ENCODE data around the gene C4orf50. TPM values are rescaled to one million over a fixed set of nuclear protein-coding genes. Genes with fewer than 3 reads are reported as not detected.

C4orf50 gene
- total and polyA plus RNA-seq, 9 donors, result under 0.01 to 0.02 (median 0.01) TPM; not detected in 4

GRCh38 chr4:6019316-6020263 is 1.4 kb upstream of the C4orf50 start:
- Histone ChIP-seq H3K4me1 (ENCODE audit: control insufficient read depth, insufficient read depth, low read length) (peaks cover 3% of the 10 kb centered on the region), H3K9me3 (replicated peaks; ENCODE audit: control insufficient read depth, low read depth, low read length) (no peaks in the 10 kb centered on the region), H3K27ac (ENCODE audit: low read length) (no peak overlapping the region), H3K36me3 (ENCODE audit: control insufficient read depth, insufficient read depth, low read length) (no peaks in the 10 kb centered on the region), H3K27me3 (ENCODE audit: control insufficient read depth, insufficient read depth, low read length) (peaks cover 9% of the 10 kb centered on the region), H3K4me3 (ENCODE audit: low read length) (no peak overlapping the region)
- DNase-seq, result peak; percentile 57
- WGBS (ENCODE audit: insufficient coverage), result 38% methylated on average over 12 of the region's 22 CpGs

GRCh38 chr4:6017800-6018199 is 431 bp downstream of the C4orf50 start:
- 92% methylated on average over 10 of the region's 11 CpGs for WGBS (ENCODE audit: insufficient coverage)
- no peaks in the 10 kb centered on the region for H3K9me3 ChIP-seq (replicated peaks; ENCODE audit: control insufficient read depth, low read depth, low read length)
- peaks cover 9% of the 10 kb centered on the region for H3K27me3 ChIP-seq (ENCODE audit: control insufficient read depth, insufficient read depth, low read length)

DNA sequence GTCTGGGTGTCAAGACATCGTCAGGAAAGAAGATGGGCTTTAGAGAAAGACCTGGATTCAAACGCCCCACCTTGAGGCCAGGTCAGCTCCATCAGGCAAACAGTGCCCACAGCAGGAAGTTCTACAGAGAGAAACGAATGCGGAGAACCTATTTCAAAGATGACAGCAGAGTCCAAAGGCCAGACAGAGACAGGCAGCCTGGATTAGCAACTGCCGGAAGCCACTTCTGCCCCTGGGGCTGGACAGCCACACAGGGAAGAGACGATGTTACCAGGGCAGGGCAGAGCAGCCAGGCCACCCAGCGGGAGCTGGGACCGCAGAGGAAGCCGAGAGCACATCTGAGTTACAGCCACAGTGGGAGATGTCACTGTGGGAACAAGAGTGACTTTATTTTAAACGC is 1.2 kb downstream of the C4orf50 start:
- WGBS (ENCODE audit: insufficient coverage), result 59% methylated on average over 9 of the region's 10 CpGs
- DNase-seq, result no peak
- no peaks in the 10 kb centered on the region for H3K36me3 ChIP-seq (ENCODE audit: control insufficient read depth, insufficient read depth, low read length)
- no peak overlapping the region for H3K27ac ChIP-seq (ENCODE audit: low read length)
- no peak overlapping the region for H3K4me3 ChIP-seq (ENCODE audit: low read length)
- no peaks in the 10 kb centered on the region for H3K4me1 ChIP-seq (ENCODE audit: control insufficient read depth, insufficient read depth, low read length)
- H3K27me3 ChIP-seq (ENCODE audit: control insufficient read depth, insufficient read depth, low read length), result peaks cover 9% of the 10 kb centered on the region
- H3K9me3 ChIP-seq (replicated peaks; ENCODE audit: control insufficient read depth, low read depth, low read length), result no peaks in the 10 kb centered on the region

More at GRCh38 chr4:6017800-6018199, 431 bp downstream of the C4orf50 start:
- no peak for DNase-seq
- Histone ChIP-seq H3K36me3 (ENCODE audit: control insufficient read depth, insufficient read depth, low read length) (no peaks in the 10 kb centered on the region), H3K27ac (ENCODE audit: low read length) (no peak overlapping the region), H3K4me1 (ENCODE audit: control insufficient read depth, insufficient read depth, low read length) (no peaks in the 10 kb centered on the region), H3K4me3 (ENCODE audit: low read length) (no peak overlapping the region)

- Histone ChIP-seq H3K4me3 (ENCODE audit: low read length) (no peak overlapping the region), H3K4me1 (ENCODE audit: control insufficient read depth, insufficient read depth, low read length) (peaks cover 2% of the 10 kb centered on the region), H3K36me3 (ENCODE audit: control insufficient read depth, insufficient read depth, low read length) (no peaks in the 10 kb centered on the region), H3K27me3 (ENCODE audit: control insufficient read depth, insufficient read depth, low read length) (peaks cover 13% of the 10 kb centered on the region), H3K27ac (ENCODE audit: low read length) (no peak overlapping the region), H3K9me3 (replicated peaks; ENCODE audit: control insufficient read depth, low read depth, low read length) (no peaks in the 10 kb centered on the region)
- no peak for DNase-seq
- WGBS (ENCODE audit: insufficient coverage), result 83% methylated on average over 12 of the region's 12 CpGs
Measured at GRCh38 chr4:6013564-6013963, 4.7 kb downstream of the C4orf50 start.

DNA sequence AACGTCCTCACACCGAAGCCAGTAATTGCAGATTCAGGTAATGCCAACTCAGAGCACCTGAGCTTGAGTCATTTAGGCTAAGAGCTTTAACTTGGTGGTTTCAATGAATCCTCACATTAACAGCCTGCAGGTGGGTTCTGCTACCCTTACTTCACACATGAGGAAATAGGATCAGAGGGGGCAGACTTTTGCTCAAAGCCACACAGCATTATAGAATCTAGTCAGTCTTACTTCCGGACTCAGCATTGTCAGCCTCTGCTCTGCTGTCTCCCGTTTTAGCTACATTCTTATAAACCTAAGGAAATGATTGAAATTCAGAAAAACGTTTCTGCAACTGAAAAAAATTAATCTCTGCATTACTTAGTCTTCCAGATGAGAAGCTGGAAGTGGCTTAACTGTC is 6.0 kb downstream of the C4orf50 start:
- Histone ChIP-seq H3K9me3 (replicated peaks; ENCODE audit: control insufficient read depth, low read depth, low read length) (no peaks in the 10 kb centered on the region), H3K4me3 (ENCODE audit: low read length) (no peak overlapping the region), H3K27ac (ENCODE audit: low read length) (no peak overlapping the region), H3K27me3 (ENCODE audit: control insufficient read depth, insufficient read depth, low read length) (peaks cover 23% of the 10 kb centered on the region), H3K36me3 (ENCODE audit: control insufficient read depth, insufficient read depth, low read length) (no peaks in the 10 kb centered on the region), H3K4me1 (ENCODE audit: control insufficient read depth, insufficient read depth, low read length) (peaks cover 2% of the 10 kb centered on the region)
- no peak for DNase-seq
- no CpG with 5 or more reads among the region's 5 CpGs for WGBS (ENCODE audit: insufficient coverage)

DNA sequence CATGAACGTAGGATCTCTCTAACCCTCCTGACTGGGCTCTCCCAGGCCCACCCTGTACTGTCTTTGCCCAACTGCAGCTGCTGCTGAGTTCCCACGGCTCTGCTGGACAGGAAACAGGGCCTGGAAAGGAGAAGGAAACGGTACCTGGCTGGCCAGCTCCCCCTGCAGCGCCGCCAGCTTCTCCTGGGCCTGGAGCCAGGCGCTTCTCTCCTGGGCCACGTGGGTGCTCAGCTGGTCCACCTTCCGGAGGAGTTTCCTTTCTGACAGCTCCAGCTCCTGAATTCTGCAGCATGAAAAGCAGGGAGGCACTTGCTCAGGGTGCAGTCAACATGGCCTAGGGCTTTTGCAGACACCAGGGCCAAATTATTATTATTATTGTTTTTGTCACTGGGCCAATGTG is 6.5 kb downstream of the C4orf50 start:
- DNase-seq, result peak; percentile 22
- WGBS (ENCODE audit: insufficient coverage), result 10% methylated on average over 7 of the region's 8 CpGs

DNA sequence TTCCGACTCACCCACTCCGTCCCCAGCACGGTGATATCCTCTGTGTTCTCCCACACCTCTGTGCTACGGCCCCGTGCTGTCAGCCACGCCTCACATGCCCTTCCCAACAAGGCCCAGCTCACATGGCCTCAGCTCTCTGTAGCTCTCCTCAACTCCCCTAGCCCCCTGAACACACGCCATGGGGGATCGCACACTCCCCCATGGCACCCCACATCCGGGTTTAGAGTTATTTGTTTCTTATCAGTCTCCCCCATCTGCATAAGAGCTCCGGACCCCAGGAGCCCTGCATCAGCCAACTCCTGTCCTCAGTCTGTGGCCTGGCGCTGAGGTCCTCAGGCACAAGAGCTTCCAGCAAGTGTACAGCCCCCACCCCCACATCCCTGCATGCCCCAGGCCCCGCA is 7.0 kb downstream of the C4orf50 start:
- peaks cover 2% of the 10 kb centered on the region for H3K4me1 ChIP-seq (ENCODE audit: control insufficient read depth, insufficient read depth, low read length)
- no peak overlapping the region for H3K27ac ChIP-seq (ENCODE audit: low read length)
- H3K9me3 ChIP-seq (replicated peaks; ENCODE audit: control insufficient read depth, low read depth, low read length), result no peaks in the 10 kb centered on the region
- DNase-seq, result no peak
- no peak overlapping the region for H3K4me3 ChIP-seq (ENCODE audit: low read length)
- no peaks in the 10 kb centered on the region for H3K36me3 ChIP-seq (ENCODE audit: control insufficient read depth, insufficient read depth, low read length)
- H3K27me3 ChIP-seq (ENCODE audit: control insufficient read depth, insufficient read depth, low read length), result peaks cover 30% of the 10 kb centered on the region
- 62% methylated on average over 10 of the region's 12 CpGs for WGBS (ENCODE audit: insufficient coverage)

More for the DNA sequence above, 6.5 kb downstream of the C4orf50 start:
- peaks cover 2% of the 10 kb centered on the region for H3K4me1 ChIP-seq (ENCODE audit: control insufficient read depth, insufficient read depth, low read length)
- H3K36me3 ChIP-seq (ENCODE audit: control insufficient read depth, insufficient read depth, low read length), result no peaks in the 10 kb centered on the region
- H3K27ac ChIP-seq (ENCODE audit: low read length), result no peak overlapping the region
- H3K27me3 ChIP-seq (ENCODE audit: control insufficient read depth, insufficient read depth, low read length), result peaks cover 28% of the 10 kb centered on the region
- no peak overlapping the region for H3K4me3 ChIP-seq (ENCODE audit: low read length)
- no peaks in the 10 kb centered on the region for H3K9me3 ChIP-seq (replicated peaks; ENCODE audit: control insufficient read depth, low read depth, low read length)

GRCh38 chr4:6010789-6011188 is 7.4 kb downstream of the C4orf50 start:
- DNase-seq, result no peak
- peaks cover 30% of the 10 kb centered on the region for H3K27me3 ChIP-seq (ENCODE audit: control insufficient read depth, insufficient read depth, low read length)
- no peak overlapping the region for H3K27ac ChIP-seq (ENCODE audit: low read length)
- H3K9me3 ChIP-seq (replicated peaks; ENCODE audit: control insufficient read depth, low read depth, low read length), result no peaks in the 10 kb centered on the region
- no peak overlapping the region for H3K4me3 ChIP-seq (ENCODE audit: low read length)
- 73% methylated on average over 2 of the region's 3 CpGs for WGBS (ENCODE audit: insufficient coverage)
- no peaks in the 10 kb centered on the region for H3K36me3 ChIP-seq (ENCODE audit: control insufficient read depth, insufficient read depth, low read length)
- H3K4me1 ChIP-seq (ENCODE audit: control insufficient read depth, insufficient read depth, low read length), result peaks cover 2% of the 10 kb centered on the region

DNA sequence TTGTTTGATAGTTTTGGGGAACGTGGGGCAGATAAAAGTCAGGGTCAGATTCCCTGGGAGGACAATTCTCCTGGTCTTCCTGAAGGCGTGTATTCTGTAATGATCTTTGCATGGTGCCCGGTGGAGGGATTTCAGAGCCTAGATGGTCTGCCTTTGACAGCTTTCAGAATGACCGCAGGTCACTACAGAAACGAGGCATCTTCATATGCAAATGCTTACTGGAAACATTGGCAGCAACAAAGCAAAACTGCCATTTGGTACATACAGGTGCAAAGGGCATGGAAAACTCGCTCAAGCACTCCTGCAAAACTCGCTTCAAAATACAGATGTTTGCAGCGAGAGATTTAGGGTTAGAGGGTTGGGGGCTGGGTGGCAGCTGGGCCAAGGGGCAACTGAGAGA is 8.8 kb downstream of the C4orf50 start:
- 37% methylated on average over 6 of the region's 8 CpGs for WGBS (ENCODE audit: insufficient coverage)
- no peak for DNase-seq
- peaks cover 37% of the 10 kb centered on the region for H3K27me3 ChIP-seq (ENCODE audit: control insufficient read depth, insufficient read depth, low read length)
- no peak overlapping the region for H3K4me3 ChIP-seq (ENCODE audit: low read length)
- H3K36me3 ChIP-seq (ENCODE audit: control insufficient read depth, insufficient read depth, low read length), result no peaks in the 10 kb centered on the region
- H3K9me3 ChIP-seq (replicated peaks; ENCODE audit: control insufficient read depth, low read depth, low read length), result no peaks in the 10 kb centered on the region
- peaks cover 2% of the 10 kb centered on the region for H3K4me1 ChIP-seq (ENCODE audit: control insufficient read depth, insufficient read depth, low read length)
- no peak overlapping the region for H3K27ac ChIP-seq (ENCODE audit: low read length)

- Histone ChIP-seq H3K4me3 (ENCODE audit: low read length) (no peak overlapping the region), H3K36me3 (ENCODE audit: control insufficient read depth, insufficient read depth, low read length) (no peaks in the 10 kb centered on the region), H3K9me3 (replicated peaks; ENCODE audit: control insufficient read depth, low read depth, low read length) (no peaks in the 10 kb centered on the region), H3K27ac (ENCODE audit: low read length) (no peak overlapping the region), H3K4me1 (ENCODE audit: control insufficient read depth, insufficient read depth, low read length) (peaks cover 2% of the 10 kb centered on the region), H3K27me3 (ENCODE audit: control insufficient read depth, insufficient read depth, low read length) (peaks cover 37% of the 10 kb centered on the region)
- WGBS (ENCODE audit: insufficient coverage), result 77% methylated on average over 16 of the region's 19 CpGs
- DNase-seq, result no peak
Measured at GRCh38 chr4:6008766-6009385, 9.4 kb downstream of the C4orf50 start.
